Central memory CD8-positive, alpha-beta T cell (primary cell): ENCODE data around the gene ARID1B.
A peak's percentile ranks its signal among the peaks of the same experiment; 100 is the strongest.

Source experiments
- ATAC-seq: fragments of 150-1000 bp; cut with Tn5 transposase; replicated peaks from 2 replicates; pipeline ENCODE4 v1.10.0; 2022; ENCODE audit warnings: mild to moderate bottlenecking, moderate FRiP score, moderate number of reproducible peaks; ENCODE audit not compliant: poor library complexity, severe bottlenecking; ENCODE audit errors: extremely low read depth
- DNase-seq, 2 donors: peaks; one replicate each; pipeline ENCODE4 v3.0.0; 2021; ENCODE audit warnings: low spot score in 2 of 2
- H3K27ac Mint-ChIP-seq: one replicate; pipeline ENCODE4 v1.8.0; 2022; ENCODE audit warnings: low read depth, mild to moderate bottlenecking, moderate library complexity, mixed read lengths
- H3K27me3 Mint-ChIP-seq: one replicate; pipeline ENCODE4 v1.8.0; 2022; ENCODE audit warnings: mixed read lengths
- H3K36me3 Mint-ChIP-seq: one replicate; pipeline ENCODE4 v1.8.0; 2022; ENCODE audit warnings: mild to moderate bottlenecking, moderate library complexity, mixed read lengths; ENCODE audit not compliant: insufficient read depth
- H3K4me1 Mint-ChIP-seq: one replicate; pipeline ENCODE4 v1.8.0; 2022; ENCODE audit warnings: mixed read lengths
- H3K4me3 Mint-ChIP-seq: one replicate; pipeline ENCODE4 v1.8.0; 2022; ENCODE audit warnings: mild to moderate bottlenecking, moderate library complexity, mixed read lengths
- H3K9me3 Mint-ChIP-seq: one replicate; pipeline ENCODE4 v1.8.0; 2022; ENCODE audit warnings: mixed read lengths

The ARID1B gene

DNA sequence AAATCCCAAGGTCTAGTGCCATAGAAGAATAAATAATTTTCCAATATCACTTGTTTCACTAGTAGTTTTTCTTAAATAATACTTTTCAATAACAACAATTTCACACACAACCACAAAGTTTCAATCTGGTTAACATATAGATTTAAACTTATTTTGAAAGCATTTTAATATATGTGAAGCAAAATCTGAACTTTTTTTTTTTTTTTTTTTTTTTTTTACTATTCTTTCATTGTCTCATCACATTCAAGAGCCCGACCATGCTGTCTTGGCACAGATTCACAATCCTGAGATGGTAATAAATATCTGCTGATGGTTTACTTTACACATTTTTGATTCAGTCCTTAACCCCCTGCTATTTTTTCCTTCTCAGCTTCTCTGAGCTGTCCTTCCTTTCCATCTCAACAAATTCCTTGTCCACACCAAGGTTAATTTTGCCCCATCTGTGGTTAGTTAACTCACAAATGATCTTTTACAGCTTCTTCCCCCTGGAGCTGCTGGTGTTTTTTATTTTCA lies 283.3 kb downstream of the ARID1B start:
- H3K9me3 Mint-ChIP-seq: no peaks in the 10 kb centered on the region
- no peaks in the 10 kb centered on the region for H3K27me3 Mint-ChIP-seq
- H3K4me1 Mint-ChIP-seq: peaks cover 50% of the 10 kb centered on the region
- ATAC-seq: no peak
- H3K36me3 Mint-ChIP-seq: peaks cover 6% of the 10 kb centered on the region
- peak overlapping the region; percentile 69 for H3K27ac Mint-ChIP-seq
- DNase-seq: no peak
- no peak overlapping the region for H3K4me3 Mint-ChIP-seq

DNA sequence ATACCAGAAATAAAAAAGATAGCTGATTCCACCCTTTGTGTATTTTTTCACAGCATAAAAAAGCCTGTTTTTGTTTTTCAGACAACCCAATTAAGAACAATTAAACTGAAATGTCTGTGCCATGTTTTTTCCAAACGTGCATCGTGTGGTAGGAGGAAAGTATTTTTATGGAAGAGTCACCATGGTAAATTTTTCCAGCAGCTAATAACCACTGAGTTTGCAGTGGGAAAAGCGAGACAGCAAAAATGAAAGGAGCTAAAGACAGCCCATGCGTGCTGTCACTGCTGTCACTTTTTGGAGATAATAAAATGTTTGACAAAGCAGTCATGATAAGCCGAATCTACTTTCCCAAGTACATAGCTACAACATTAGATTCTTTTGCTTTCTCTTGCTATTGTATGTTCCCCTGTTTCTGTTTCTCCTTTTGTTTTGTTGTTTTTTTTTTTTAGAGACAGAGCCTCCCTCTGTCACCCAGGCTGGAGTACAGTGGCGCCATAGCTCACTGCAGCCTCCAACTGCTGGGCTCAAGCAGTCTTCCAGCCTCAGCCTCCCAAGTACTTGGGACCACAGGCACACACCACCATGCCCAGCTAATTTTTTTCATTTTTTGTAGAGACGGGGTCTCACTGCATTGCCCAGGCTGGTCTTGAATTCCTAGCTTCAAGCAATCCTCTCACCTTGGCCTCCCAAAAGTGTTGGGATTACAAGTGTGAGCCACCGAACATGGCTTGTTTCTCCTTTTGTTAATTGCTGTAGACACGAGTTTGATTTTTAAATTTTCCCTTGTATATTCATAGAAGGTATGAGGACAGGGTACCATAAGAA lies 284.8 kb downstream of the ARID1B start:
- Mint-ChIP-seq H3K4me3 (no peak overlapping the region), H3K36me3 (peaks cover 8% of the 10 kb centered on the region), H3K9me3 (no peaks in the 10 kb centered on the region), H3K27ac (no peak overlapping the region), H3K27me3 (no peaks in the 10 kb centered on the region), H3K4me1 (peaks cover 47% of the 10 kb centered on the region)
- no peak for DNase-seq
- no peak for ATAC-seq

DNA sequence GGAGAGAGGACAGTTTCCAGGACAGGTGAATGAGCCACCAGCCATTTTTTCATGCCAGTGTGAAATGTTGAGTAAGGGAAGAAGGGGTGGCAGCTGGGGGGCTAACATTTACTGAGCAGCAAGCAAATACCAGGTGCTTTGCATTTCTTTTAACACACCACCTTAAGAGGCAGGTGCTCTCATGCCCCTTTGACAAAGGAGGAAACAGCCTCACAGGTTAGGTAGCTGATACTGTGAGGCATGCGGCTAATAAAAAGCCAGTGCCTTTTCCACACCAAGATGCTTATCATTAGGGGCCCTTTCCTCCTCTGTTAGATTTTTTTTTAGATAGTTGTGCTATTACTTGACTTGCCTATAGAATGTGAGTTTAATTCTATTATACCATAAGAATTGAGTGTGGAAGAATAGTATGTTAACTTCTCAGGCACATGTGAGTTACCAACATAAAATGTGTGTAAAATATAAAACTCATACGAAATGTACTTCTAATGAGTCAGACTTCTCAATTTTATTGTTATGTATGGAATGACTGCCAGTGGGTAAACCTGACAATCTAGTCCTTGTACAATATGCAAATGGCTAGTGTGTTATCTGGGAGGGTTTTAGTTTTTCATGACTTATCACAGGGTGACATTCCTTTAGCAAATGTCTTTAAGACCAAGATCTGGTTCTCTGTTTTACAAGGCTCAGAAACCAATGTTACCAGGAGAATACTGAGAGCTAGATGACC lies 286.2 kb downstream of the ARID1B start:
- DNase-seq (no peak), ATAC-seq (no peak)
- no peaks in the 10 kb centered on the region for H3K9me3 Mint-ChIP-seq
- H3K4me1 Mint-ChIP-seq: peaks cover 58% of the 10 kb centered on the region
- no peak overlapping the region for H3K4me3 Mint-ChIP-seq
- no peaks in the 10 kb centered on the region for H3K27me3 Mint-ChIP-seq
- H3K27ac Mint-ChIP-seq: no peak overlapping the region
- peaks cover 6% of the 10 kb centered on the region for H3K36me3 Mint-ChIP-seq

DNA sequence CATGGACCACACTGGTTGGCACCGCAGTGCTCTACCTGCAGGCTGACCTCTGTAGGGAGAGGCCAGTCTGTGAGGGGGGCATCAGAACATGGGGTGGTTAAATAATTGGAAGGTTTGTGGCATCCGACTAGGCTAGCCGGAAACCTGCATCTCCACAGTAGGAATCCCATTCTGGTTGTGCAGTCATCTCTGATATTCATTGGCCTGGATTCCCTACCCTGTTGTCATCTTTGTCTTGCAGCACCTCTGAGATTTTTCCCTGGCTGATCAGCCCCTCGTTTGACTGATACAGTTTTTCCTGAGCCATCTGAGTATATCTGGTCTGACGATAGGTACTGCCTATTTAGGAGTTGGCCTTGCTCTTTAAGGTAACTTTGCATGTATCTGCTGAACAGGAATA lies 286.7 kb downstream of the ARID1B start:
- no peak overlapping the region for H3K27ac Mint-ChIP-seq
- ATAC-seq (no peak), DNase-seq (no peak)
- H3K36me3 Mint-ChIP-seq: peaks cover 3% of the 10 kb centered on the region
- peaks cover 59% of the 10 kb centered on the region for H3K4me1 Mint-ChIP-seq
- H3K9me3 Mint-ChIP-seq: no peaks in the 10 kb centered on the region
- no peaks in the 10 kb centered on the region for H3K27me3 Mint-ChIP-seq
- H3K4me3 Mint-ChIP-seq: no peak overlapping the region

DNA sequence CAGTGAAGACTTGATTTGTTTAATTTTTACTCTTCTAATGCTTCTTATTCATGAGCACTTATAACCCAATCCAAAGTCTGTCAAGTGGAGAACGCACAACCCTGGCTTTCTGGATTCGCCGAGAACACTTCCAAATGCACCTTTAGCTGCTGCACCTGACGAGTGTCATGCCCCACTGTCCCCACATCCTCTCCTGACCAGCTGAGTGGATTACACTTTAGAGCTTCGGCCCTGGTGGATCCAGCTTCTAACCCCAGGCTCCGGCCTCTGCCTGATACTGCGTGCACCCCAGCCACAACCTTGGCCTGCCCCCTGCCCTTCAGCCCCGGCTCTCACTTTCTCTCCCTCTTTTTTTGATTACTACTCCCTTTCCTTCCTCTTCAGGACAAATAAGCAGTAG lies 287.3 kb downstream of the ARID1B start:
- Mint-ChIP-seq H3K36me3 (peaks cover 3% of the 10 kb centered on the region), H3K4me1 (peaks cover 62% of the 10 kb centered on the region), H3K27me3 (no peaks in the 10 kb centered on the region), H3K9me3 (no peaks in the 10 kb centered on the region), H3K27ac (no peak overlapping the region), H3K4me3 (no peak overlapping the region)
- DNase-seq (no peak), ATAC-seq (no peak)

DNA sequence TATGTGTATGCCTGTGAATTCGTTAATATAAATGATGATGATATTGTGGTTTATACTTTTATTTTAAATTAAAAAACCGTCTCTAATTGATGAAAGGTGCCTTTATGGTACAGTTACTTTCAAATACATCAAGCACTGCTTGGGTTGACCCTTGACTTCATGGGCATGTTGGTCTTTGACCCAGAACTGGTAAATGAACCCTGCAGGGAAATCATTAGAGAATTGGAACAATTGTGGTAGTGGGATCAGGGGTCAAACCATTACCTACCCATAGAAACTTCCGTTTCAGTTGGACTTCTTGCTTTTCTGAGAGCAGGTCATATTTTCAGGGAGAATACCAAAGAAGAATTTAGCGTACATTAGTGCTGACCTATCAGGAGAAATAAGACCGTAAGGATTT lies 288.2 kb downstream of the ARID1B start:
- ATAC-seq (no peak), DNase-seq (no peak)
- Mint-ChIP-seq H3K27me3 (no peaks in the 10 kb centered on the region), H3K4me3 (no peak overlapping the region), H3K9me3 (no peaks in the 10 kb centered on the region), H3K36me3 (peaks cover 3% of the 10 kb centered on the region), H3K4me1 (peaks cover 62% of the 10 kb centered on the region), H3K27ac (no peak overlapping the region)

DNA sequence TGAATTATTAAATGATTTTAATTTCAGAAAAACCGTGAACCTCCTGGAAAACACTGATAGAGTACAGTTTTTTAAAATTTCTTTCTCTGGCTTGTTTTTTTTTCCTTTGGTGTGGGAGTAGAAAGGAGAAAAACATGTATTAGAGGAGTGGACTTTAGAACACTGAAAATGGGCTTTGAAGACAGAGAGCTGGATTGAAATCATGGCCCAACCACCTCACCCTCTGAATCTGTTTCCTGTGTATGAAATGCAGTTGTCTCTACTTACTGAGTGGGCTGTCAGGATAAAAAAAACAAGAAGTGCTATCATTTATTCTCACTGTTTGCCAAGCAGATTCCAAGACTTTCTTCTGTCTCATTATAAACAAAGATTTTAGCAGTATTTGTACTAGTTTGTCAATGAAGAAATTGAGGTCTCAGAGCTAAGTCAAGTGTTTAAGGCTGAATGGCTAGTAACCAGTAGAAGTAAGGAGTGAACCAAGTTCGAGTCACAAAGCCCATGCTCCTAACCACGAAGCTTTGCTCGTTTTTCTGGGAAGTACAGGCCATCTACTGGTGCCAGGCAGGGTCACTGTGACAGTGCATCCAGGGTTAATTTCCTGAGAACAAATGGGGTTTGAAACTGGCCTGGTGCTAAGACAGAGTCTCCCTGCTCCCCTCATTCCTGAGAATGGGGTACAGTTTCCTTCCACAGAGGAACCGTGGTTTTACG lies 289.8 kb downstream of the ARID1B start:
- no peak overlapping the region for H3K27ac Mint-ChIP-seq

DNA sequence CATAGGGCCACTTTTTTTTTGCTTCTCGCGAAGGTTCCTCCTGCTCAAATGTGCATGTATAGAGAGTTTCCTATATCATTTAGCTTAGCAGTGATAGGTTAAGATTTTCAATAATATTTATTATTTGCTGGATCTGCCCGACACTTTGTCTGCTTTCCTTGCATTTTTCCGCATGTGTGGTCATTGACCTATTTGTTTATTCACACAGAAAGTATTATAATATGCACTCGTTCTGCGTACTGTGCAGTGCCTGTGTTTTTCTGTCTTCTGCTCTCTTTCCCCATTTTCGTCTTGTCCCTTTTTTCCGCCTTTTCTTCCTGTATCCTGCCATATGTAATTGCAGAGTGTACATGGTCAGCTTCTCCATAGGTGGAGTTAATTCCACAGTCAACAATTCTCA lies 290.3 kb downstream of the ARID1B start:
- Mint-ChIP-seq H3K4me1 (peaks cover 50% of the 10 kb centered on the region), H3K4me3 (no peak overlapping the region), H3K27me3 (no peaks in the 10 kb centered on the region), H3K36me3 (peaks cover 8% of the 10 kb centered on the region), H3K27ac (no peak overlapping the region), H3K9me3 (no peaks in the 10 kb centered on the region)
- ATAC-seq (no peak), DNase-seq (no peak)

More for the DNA sequence above, 289.8 kb downstream of the ARID1B start:
- H3K36me3 Mint-ChIP-seq: peaks cover 6% of the 10 kb centered on the region
- no peak overlapping the region for H3K4me3 Mint-ChIP-seq
- H3K27me3 Mint-ChIP-seq: no peaks in the 10 kb centered on the region
- no peak for ATAC-seq
- H3K4me1 Mint-ChIP-seq: peaks cover 54% of the 10 kb centered on the region
- DNase-seq: no peak
- H3K9me3 Mint-ChIP-seq: no peaks in the 10 kb centered on the region

DNA sequence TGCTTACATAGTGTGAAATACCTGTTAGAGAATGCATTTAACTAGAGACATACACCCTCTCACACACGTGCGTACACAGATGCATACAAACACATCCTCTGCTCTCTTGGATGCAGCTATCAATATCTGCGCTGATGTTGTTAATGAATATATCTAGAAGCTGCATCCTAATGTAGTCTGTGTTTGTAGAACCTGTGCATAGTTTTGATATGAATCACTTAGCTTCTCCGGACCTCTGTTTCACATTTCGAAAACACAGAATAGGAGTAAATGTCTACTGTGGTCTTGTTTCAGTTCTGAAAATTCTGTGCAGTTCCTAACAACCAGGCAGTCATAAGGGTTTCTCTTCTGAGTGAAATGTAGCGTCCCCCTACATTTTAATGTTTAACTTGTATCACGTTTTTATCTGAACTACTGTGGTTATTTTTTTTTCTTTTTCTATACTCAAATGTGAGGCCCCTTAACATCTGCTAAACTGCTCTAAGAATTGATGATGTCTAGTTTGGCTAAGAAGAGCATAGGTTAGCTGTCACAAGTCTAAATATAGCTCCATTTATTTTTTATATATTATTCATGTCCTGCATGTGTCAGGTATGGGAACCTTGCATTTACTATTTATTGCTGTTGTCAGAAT lies 291.6 kb downstream of the ARID1B start:
- ATAC-seq: peak; percentile 52
- peaks cover 7% of the 10 kb centered on the region for H3K36me3 Mint-ChIP-seq
- H3K27ac Mint-ChIP-seq: peak overlapping the region; percentile 75
- DNase-seq: no peak
- no peaks in the 10 kb centered on the region for H3K9me3 Mint-ChIP-seq
- no peaks in the 10 kb centered on the region for H3K27me3 Mint-ChIP-seq
- H3K4me3 Mint-ChIP-seq: no peak overlapping the region
- peaks cover 42% of the 10 kb centered on the region for H3K4me1 Mint-ChIP-seq

DNA sequence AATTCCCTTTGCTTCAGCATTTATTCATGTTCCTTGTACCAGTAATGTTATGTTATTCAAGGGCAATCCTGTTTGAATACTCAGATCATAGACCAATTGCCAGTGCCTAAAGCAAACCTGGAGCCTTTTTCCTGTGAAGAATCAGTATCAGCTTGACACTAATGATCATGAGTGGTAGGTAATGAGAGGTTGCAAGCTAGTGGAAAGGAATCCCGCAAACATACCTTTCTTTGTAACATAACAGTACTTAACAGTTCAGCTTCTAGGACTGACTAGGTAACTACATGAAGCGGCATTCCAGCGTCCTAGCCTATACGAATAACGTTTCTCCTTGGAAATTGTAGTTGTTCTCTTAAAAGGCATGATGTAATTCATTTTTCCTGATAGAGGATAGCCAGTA lies 292.4 kb downstream of the ARID1B start:
- ATAC-seq (no peak), DNase-seq (no peak)
- Mint-ChIP-seq H3K36me3 (peaks cover 7% of the 10 kb centered on the region), H3K9me3 (no peaks in the 10 kb centered on the region), H3K4me1 (peaks cover 39% of the 10 kb centered on the region), H3K27me3 (no peaks in the 10 kb centered on the region), H3K27ac (no peak overlapping the region), H3K4me3 (no peak overlapping the region)

DNA sequence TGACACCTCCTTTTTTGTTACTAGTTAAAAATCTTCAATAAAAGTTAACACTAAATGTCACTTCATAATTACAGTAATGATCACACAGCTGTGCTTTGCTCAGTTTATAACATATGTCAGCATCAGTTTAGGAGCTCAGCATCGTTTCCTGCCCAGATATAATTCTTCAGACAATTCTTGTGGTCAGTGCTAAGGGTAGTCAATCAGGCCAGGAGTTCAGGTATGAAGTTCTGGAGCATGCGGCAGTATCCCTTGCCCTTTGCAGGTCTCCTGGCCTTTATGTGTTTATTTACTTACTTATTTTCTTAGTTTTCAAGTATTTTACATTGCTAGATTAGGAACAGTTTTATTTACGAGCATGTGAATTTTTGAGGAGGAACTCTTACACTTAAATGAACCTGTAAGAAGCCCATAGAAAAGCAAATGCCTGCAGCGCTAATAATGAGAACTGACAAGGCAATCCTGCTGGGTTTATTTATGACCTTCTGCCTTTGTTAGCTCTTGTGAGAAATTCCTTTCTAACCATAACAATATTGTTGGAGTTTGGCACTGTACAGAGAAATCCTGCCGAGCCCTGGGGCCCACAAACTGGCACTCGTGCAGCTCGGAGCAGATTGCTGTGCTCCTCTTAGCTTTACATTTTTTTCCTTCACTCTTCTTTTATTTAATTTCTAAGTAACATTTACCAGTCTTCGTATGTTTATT lies 293.4 kb downstream of the ARID1B start:
- Mint-ChIP-seq H3K4me3 (no peak overlapping the region), H3K36me3 (peaks cover 7% of the 10 kb centered on the region), H3K9me3 (no peaks in the 10 kb centered on the region), H3K27me3 (no peaks in the 10 kb centered on the region), H3K27ac (no peak overlapping the region), H3K4me1 (peaks cover 36% of the 10 kb centered on the region)
- ATAC-seq (no peak), DNase-seq (no peak)

DNA sequence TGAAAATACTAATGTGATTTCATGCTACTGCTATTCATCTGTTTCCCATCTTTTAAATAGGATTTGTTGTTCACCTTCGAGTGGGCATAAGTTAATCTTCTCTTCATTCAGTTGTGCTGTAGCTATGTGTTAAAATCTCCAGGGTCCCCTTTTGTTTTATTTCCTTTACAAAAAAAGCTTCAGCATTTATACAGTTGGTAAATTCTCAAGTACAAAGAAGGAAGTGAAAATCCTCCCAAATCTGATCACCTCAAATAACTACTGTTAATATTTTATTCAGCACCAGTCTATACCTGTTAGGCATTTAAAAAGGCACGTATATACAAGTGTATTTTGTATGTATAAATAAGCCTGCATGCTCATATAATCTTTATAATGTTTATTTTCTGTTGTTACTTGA lies 294.9 kb downstream of the ARID1B start:
- ATAC-seq (no peak), DNase-seq (no peak)
- Mint-ChIP-seq H3K36me3 (peaks cover 5% of the 10 kb centered on the region), H3K9me3 (no peaks in the 10 kb centered on the region), H3K4me1 (peaks cover 36% of the 10 kb centered on the region), H3K27me3 (no peaks in the 10 kb centered on the region), H3K27ac (no peak overlapping the region), H3K4me3 (no peak overlapping the region)
